GM19193 (cell line): ENCODE results near the gene TLE2.

Source experiments
- POLR2A ChIP-seq: IDR thresholded peaks from 4 replicates; pipeline ENCODE4 v1.6.1; 2011; ENCODE audit not compliant: insufficient read depth, insufficient read length; ENCODE audit errors: extremely low read depth

Gene TLE2

DNA sequence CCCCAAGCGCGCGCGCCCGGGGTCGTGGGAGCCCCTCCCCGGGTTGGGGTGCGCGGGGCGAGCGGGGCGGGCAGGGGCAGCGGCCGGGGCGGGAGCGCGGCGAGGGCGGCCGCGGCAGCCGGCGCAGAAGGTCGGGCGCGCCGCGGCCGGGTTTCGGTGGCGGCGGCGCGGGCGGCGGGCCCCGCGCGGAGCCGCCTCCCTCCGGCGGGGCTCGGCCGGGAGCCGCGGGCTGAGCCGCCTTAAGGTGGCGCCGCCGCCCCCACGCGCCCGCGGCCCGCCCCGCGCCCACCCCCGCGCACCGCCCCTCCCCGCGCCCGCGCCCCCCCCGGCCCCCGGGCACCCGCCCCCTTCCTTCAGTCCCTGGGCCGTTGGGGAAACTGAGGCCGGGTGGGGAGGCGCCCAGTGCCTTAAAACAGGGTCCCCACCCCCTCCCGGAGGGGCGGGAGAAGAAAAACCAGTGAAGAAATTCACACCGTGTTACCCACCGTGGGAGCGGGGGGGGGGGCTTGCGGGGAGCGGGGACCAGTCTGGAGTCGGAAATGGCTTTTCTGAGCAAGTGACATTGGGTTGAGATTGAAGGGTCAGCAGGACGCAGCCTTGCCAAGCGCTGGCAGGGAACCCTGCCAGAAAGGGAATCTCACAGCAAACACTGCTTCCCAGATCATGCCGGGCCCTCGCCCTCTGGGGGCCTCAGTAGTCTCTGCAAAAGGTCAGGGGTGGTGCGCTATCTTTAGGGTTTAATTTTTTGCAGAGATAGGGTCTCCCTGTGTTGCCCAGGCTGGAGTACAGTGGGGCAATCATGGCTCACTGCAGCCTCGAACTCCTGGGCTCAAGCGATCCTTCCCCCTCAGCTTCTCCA lies at the start of gene TLE2:
Gene TLE2 (minus strand): TSS at position 216 of the 859 bp plus-strand sequence. CDS start 376 bp downstream, outside the sequence.
- TF ChIP-seq POLR2A: no peak

DNA sequence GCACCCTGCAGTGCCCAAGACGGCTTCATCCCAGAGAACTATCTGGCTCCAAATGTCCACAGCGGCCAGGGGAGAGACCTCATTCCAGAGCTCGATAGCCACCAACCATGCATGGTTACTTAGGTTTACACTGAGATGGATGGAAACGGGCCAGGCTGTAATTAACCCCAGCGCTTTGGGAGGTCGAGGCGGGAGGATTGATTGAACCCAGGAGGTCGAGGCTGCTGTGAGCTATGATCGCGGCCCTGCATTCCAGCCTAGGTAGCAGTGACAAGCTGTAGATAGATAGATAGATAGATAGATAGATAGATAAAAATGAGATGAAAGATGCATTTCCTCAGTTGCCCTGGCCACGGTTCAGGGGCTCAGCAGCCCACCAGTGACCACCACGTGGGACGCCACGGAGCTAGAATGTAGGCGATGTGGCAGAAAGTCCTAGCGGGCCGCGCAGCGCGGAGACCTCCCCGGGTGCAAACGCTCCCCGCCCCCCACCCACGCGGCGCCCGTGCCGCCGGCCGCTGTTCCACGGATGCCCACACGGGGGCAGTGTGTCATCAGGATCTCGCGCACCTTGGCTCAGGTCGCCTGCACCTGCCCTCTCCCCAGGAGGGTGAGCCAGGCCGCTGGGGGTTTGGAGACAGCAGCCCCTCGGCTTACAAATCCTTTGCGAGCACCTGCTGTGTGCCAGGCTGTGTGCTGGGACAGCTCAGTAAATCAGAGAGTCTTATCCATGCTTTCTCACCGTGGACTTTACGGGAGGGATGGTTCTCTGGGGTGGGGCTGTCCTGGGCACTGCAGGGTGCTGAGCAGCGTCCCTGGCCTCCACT lies 46.7 kb upstream of the TLE2 start:
- no peak for TF ChIP-seq POLR2A

DNA sequence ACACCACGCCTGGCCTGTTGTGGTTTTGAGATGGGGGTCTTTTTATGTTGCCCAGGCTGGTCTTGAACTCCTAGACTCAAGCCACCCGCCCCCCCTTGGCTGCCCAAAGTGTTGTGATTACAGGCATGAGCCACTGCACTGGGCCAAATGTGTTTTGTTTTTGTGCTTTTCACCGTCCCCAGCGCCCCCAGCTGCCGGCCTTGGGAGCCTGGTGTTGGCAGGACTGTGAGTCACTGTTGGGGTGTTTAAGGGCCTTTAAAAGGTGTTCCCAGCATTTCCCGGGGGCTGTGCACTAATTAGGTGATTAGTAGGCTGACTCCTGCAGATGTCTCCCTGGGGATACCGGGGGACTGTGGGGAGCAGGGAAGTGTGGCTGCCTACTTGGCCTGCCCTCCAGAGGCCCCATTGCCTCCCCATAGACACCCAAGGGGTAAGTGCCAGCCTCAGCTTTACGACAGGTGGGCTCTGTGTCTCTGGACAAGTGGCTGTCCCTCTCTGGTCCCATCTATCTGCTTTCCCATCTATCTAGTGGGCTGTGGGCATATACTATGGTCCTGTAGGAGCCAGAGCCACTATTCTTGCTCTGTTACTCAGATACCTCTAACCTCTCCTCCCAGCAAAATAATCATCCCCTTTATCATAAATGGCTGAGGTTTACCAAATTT lies 45.0 kb upstream of the TLE2 start:
- TF ChIP-seq POLR2A: no peak

DNA sequence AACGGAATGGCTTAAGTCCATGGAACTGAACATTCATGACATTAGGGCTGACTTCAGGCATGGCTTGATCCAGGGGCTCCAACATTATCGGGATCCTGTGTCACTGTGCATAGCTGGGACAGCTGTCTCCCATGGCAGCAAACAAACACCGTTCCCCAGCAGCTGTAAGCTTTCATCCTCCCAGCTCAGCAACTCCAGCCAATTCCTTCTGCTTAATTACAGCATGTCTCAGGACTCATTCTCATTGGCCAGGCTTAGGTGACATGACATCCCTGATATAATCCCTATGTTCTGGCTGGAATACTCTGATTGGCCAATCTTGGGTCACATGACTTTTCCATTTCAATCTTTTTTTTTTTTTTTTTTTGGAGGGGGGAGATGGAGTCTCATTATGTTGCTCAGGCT lies 44.1 kb upstream of the TLE2 start:
- no peak for TF ChIP-seq POLR2A

DNA sequence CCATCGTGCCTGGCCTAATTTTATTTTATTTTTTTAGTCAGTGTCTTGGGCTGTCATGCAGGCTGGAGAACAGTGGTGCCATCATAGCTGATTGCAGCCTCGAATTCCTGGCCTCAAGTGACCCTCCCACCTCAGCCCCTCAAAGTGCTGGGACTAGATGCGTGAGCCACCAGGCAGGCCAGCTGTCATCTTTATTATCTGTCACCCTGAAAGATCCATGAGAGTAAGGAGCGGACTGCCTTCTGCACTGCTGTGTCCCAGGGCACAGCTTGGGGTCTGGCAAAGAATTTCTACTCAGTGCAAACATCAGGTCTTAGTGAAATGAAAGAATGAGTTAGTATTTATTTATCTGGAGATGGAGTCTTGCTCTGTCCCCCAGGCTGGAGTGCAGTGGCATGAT lies 42.7 kb upstream of the TLE2 start:
- no peak for TF ChIP-seq POLR2A

DNA sequence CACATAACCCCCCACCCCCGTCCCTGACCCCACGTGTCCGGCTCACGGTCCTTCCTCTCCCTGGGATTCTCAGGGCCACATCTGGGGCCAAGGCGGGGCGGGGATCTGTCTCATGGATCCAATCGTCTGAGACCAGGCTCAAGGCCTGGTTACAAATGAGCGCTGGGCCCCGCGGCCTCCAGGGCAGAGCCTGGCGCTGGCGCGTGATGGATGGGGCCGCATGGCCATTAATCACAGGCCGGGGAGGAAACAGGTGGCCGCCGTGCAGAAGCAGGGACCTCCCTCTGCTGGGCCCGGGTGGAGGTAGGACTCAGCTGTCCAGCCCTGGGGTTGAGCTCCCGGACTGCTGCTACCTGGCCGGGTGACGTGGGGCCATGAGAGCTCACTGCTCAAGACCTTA lies 39.0 kb upstream of the TLE2 start:
- no peak for TF ChIP-seq POLR2A

DNA sequence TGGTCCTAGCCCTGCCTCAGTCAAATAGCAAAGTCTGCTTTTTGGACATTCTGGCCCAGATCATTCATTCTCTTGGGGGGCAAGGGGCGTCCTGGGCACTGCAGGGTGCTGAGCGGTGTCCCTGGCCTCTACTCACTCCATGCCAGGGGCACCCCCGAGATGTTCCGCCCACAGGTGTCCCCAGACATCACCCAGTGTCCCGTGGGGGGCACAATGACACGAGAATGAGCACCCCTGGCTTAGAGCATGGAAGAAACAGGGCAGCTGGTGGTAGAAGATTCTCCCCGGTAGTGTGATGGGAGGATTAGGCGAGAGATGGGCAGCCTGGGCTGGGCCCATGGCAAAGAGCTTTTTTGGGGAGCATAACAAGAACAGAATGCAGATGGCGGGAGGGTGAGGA lies 38.5 kb upstream of the TLE2 start:
- TF ChIP-seq POLR2A: no peak

DNA sequence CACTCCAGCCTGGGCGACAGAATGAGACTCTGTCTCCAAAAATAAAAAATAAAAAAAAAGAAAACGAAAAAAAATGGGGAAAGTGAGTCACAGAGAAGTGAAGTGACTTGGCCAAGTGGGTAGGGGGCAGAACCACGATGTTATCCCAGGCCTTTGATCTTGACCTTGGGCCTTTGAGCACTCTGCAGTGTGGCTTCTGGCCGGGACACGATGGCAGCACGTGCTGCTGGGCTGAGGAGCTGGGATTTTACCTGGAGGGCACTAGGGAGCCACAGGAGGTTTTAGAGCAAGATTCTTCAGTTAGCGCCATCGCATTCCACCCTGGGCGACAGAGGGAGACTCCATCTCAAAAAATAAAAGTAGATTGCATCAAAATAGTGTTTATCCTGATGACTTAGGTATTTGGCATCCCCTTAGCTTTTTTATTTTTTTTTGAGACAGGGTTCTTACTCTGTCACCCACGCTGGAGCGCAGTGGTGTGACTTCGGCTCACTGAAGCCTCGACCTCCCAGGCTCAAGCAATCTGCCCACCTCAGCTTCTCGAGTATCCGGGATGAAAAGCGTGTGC lies 37.5 kb upstream of the TLE2 start:
- no peak for TF ChIP-seq POLR2A

DNA sequence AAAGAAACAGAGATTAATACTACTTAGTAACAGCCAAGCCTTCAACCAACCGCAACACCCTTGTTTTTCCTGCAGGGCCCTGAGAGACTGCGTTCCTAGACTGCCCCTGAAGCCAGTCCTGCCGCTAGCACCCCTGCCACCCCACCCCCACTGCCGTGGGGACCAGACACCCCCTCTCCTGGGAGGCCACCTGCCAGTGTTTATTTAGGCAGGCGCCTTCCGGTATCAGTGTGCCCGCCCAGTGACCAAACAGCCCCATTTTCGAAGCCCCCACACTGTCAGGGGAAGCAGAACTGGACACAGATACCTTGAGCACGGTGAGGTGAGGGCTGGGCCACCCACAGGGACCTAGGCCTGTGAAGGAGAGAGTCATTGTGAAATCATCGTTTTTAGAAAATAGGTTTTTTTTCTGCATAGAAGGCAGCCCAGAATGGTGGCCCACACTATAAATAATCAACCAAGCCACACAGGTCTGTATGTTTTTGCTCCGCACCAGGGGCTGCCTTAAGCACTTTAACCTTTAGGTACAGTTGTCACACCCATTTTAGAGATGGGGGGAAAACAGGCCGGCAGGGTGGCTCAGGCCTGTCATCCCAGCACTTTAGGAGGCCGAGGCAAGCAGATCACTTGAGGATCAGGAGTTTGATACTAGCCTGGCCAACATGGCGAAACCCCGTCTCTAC lies 36.7 kb upstream of the TLE2 start:
- peak; percentile 45 for TF ChIP-seq POLR2A

DNA sequence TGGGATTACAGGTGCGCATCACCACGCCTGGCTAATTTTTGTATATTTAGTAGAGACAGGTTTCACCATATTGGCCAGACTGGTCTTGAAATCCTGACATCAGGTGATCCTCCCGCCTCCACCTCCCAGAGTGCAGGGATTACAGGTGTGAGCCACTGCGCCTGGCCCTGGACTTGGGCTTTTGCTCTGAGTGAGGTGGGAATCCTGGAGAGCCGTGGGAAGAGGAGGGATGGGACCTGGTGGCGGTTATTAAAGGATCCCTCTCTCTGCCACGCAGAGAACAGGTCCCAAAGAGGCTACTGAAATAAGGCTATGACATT lies 34.9 kb upstream of the TLE2 start:
- no peak for TF ChIP-seq POLR2A

DNA sequence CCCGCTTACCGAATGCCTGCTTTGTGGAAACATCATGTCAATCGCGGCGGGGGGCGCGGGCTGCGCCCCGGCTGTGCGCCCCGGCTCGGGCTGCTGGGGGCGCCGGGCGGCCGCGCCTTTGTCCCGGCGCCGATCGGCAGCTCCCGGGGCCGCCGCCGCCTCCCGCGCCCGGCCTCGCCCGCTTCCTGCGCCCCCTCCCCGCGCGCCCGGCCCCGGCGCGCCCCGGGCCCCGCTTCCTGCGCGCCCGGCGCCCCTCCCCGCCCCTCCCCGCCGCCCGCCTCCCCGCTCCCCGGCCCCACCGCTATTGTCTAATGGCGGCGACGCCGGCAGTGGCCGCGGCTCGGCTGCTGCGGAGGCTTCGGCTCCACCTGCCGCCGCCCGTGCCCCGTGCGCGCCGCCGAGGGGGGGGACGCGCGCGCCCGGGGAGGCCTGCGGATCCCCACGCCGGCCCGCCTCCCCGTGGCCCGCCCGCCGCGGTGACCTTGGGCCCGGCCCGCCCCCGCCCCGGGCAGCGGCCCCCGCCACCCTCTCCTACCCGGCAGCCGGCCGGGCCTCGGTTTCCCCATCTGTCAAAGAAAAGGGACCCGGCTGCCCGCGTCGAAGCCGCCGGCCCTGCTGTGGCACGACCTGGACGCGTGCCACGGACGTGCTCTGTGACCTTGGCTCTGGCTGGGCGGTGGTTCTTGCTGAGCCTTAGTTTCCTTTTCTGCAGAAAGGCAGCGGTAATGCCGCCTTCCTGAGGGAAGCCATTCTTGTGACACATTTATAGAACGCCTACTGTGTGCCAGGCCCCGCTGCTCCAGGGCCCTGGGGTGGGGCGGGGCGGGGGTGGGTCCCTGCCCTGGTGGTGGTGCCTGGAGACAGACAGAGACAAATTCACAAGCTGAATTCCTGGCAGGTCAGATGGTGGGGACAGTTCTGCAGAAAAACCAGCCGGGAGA lies 33.4 kb upstream of the TLE2 start, which contains the start of gene TLE5:
Gene TLE5 (minus strand): TSS at position 331 of the 941 bp plus-strand sequence. CDS start 295 bp downstream, at position 36.
- TF ChIP-seq POLR2A: peak; percentile 54

DNA sequence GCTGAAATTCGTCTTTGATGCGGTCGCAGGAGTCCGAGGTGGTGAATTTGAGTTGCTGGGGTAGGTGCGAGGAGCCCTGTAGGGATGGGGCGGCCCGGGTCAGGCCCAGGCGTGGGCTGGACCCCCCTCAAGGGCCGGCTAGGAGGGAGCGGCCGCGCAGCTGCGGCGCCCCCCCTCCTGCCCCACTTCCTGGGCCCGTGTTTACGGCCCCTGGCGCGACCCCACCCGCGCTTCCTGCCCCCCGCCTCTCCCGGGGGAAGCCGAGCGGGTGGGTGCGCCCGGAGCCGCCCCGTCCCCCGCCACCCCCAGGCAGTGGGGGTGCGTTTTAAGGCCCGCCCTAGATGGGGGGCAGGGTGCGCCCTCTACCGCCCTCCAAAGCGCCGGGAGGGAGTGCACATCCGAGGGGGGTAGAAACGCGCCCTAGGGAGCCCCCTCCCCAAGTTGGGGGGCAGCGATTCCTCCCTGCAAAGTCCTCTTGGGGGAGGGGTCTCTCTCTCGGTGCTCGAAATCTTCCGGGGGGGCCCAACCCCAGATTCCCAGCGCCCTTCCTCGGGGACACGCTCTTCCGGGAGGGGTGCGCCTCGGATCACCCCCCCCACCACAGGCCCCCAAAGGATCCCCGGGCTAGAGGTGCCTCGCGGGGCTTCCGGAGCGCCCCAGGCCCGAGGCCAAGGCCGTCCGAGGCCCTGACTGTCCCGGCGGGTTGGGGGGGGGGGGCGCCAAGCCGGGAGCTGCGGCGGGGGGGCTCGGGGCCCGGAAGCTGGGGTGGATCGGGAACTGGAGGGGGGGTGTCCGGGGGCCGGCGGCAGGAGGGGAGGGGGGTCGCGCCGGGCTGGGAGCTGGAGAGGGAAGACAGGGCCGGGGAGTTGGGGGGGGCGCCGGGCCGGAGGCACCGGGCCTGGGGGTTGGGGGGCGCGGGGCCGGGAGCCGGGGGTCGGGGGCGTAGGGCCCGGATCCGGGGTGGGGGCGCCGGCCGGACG lies 32.4 kb upstream of the TLE2 start:
- peak; percentile 41 for TF ChIP-seq POLR2A
